ENCODE results near the gene LRP2.
"Not testable (repeated sequence)": the region's sequence is repeated elsewhere in the genome, so short reads cannot be mapped to it uniquely, and the experiment has no call there.

LRP2 gene

GRCh38 chr2:169301596-169302335, 60.6 kb downstream of the LRP2 start:
- no peak for DNase-seq (ENCODE audit: low spot score)

- DNase-seq (ENCODE audit: low spot score) = no peak
These were observed 61.5 kb downstream of the LRP2 start for GRCh38 chr2:169300636-169301530.

DNA sequence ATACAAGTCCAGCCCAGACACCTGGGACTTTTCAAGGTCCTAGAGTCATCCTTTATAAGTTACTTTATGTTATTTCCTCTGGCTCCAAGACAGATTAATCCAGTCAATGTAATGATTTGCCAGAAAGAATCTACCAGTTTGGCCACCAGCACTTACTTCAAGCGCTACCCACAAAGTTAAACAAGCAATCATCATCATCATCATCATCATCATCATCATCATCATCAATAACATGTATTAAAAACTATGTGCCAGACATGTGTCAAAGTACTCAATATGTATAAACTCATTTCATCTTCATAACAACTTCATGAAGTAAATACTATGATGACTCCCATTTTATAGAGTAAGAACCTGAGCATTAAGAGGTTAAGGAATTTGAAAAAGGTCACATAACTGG, 64.3 kb downstream of the LRP2 start:
- no peak for DNase-seq (ENCODE audit: low spot score)

GRCh38 chr2:169294001-169294675, 68.2 kb downstream of the LRP2 start:
- DNase-seq (ENCODE audit: low spot score) = no peak

- DNase-seq (ENCODE audit: low spot score) = no peak
These were observed 70.8 kb downstream of the LRP2 start for GRCh38 chr2:169291517-169291916.

GRCh38 chr2:169290433-169290832, 71.9 kb downstream of the LRP2 start:
- DNase-seq (ENCODE audit: low spot score) = no peak

DNA sequence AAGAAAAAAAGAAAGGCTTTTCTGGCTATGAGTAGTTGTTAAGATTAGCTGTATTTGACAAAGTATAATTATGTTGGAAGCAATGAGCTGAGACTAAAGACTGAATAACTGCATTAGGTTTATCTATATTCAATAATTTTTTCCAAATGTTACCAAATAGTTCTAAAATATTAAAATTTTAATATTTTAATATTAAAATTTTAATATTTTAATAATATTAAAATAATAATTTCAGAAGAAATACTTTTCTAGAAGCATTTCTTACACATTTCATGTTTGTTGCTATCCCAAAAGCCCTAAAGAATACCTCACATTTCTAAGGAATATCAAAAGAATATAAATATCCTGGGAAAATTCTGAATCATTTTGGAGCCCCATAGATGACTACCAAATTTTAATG, 74.7 kb downstream of the LRP2 start:
- DNase-seq (ENCODE audit: low spot score) = no peak

DNA sequence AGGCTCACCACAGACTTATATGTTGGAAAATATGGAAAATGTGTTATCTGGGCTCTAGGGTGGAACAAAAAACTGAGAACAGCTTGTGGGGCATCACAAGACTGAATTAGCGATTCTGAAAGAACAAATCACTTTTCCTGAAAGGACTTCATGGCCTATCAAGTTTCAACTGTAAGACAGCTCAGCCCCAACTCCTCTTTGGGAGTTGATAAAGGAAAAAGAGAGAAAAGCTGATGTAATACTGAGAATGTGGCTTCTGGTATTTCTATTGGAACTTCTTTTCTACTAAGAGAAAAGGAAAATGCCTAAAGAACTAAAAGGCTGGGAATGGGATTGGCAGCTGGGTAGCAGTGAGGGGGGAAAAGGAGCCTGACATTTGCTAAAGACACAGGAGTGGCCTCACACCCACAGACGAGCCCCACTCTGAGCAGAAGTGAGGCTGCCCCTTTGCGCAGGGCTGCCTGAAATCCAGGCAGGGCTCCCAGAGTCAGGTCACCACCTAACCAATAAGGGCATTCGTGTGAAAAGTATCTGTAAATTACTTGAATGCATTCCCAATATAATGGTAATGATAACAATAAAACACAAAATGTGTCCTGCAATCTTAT, 75.6 kb downstream of the LRP2 start:
- DNase-seq (ENCODE audit: low spot score) = no peak

GRCh38 chr2:169285531-169286235, 76.7 kb downstream of the LRP2 start:
- DNase-seq (ENCODE audit: low spot score) = no peak

DNA sequence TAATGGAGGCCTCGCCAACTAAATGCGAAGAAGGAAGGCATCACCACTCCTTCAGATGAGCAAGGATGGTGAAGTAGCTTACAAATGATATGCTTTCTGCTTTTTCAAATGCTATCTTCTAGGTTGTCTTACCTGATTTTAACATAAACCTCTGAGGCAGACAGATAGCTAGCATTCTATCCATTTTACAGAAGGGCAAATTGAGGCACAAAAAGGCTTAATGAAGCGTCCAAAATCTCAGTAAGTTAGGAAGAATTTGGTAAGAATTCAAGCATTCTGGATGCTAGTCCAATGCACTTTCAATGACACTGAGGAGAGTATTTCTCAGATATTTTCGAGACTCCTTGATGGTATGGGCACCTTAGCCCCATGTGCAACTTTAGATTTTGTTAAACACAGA, 81.8 kb downstream of the LRP2 start:
- DNase-seq (ENCODE audit: low spot score) = no peak

GRCh38 chr2:169275696-169276444, 86.5 kb downstream of the LRP2 start:
- no peak for DNase-seq (ENCODE audit: low spot score)

- no peak for DNase-seq (ENCODE audit: low spot score)
These were observed 90.3 kb downstream of the LRP2 start for GRCh38 chr2:169272010-169272409.

DNA sequence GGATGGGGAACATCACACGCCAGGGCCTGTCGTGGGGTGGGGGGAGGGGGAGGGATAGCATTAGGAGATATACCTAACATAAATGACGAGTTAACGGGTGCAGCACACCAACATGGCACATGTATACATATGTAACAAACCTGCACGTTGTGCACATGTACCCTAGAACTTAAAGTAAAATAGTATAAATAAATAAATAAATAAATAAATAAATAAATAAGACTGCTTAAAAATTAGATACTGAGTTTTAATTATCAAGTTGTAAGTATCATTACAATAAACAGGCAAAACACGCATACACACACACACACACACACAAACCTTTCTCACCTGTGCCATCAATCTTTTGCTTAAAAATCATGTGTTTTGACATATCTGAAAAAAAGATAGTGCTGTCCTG, 91.8 kb downstream of the LRP2 start:
- DNase-seq (ENCODE audit: low spot score) = not testable (repeated sequence)

DNA sequence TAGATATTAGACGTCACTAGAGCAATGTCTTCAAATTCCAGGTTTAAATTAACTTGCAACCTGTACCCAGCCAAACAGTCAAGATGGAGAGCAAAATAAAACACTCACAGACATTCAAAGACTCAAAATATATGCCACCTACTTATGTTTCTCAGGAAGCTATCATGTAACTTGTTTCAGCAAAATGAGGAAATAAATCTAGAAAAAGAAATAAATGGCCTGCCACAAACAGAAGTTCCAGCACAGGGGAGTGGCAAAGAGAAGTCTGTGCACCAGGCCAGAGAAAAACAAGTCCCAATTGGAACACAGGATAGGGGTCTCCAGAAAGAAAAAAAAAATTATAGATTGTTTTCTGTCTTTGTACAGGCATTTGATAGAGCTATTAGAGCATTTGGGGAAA, 96.7 kb downstream of the LRP2 start:
- no peak for DNase-seq (ENCODE audit: low spot score)

DNA sequence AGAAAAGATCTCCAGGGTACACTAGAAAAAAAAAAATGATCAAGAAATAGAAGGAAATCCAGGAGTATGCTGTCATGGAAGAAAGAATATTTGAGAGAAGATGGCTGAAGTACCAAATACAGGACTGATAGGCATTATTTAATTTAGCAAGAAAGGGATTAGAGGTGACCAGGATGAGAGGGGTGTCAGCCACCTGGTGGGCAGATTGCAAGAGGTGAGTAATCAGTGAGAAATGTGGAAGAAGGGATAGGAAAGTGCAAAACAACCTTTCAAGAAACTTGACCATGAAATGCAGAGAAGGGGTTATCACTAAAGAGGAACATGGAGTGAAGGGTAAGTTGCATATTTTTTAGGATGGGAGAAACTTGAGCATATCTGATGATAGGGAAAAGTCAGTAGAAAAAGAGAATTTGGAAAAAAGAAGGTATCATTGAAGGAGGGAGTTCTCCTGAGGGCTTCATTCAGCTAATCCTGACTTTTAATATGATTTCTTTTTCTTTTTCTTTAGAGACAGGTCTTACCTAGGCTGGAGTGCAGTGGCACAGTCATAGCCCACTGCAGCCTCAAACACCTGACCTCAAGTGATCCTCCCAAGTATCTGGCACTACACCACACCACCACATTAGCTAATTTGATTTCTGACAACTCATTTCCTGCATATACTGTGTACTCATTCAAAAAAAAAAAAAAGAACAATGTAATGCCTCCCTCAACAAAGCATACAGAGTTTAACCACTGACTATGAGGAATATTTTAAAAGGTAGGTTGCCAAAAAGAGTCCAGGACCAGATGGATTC, 101.3 kb downstream of the LRP2 start:
- DNase-seq (ENCODE audit: low spot score) = no peak

GRCh38 chr2:169260246-169260645, 102.1 kb downstream of the LRP2 start:
- no peak for DNase-seq (ENCODE audit: low spot score)

DNA sequence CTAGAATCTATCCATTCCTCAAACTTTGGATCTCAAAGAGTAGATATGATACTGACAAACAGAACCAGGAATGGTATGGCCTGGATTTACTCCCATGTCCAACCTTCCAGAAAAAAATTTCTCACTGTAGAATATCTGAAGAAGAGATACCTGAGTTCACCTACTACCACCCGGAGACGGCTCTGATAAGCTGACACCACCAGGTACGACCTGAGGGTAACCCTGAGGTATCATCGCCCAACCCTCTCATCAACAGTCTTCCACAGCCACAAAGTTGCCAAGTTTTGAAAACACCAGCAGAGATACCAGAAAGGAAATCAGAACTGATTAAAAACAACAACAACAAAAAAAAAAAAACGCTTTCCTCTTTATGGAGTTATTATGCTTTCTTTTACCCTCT, 102.9 kb downstream of the LRP2 start:
- DNase-seq (ENCODE audit: low spot score) = no peak

DNA sequence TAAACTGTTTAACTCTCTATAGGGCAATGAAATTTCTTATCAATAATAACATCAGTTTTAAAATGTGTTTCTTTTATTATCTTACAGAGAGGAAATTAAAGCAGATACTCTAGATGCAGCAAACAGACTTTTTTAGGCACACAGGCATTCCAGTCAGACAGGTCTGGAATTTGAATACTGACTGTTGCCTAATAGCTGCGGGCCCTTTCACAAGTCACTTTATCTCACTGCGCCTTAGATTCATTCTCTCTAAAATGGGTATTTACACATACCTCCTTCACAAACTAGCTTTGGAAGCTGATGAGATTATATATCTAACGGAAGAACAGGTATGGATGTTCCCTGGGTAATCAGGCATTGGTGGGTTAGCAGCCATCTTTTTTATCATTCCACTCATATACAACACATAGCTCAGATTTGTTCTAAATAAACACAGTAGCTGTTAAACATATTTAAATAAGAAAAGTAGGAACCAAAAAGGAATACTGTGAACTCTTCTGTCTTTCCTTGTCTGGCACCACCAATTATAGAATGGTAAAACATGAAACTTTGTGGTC, 104.2 kb downstream of the LRP2 start:
- DNase-seq (ENCODE audit: low spot score) = no peak

- DNase-seq (ENCODE audit: low spot score) = no peak
These were observed 107.6 kb downstream of the LRP2 start for GRCh38 chr2:169254774-169255173.

GRCh38 chr2:169247211-169247610, 115.1 kb downstream of the LRP2 start:
- DNase-seq (ENCODE audit: low spot score) = no peak
